Measurements from ENCODE around the gene GPBAR1.
"Not testable (repeated sequence)": the region's sequence is repeated elsewhere in the genome, so short reads cannot be mapped to it uniquely, and the experiment has no call there.

GPBAR1 gene

GRCh38 chr2:218269900-218270720 is 9.3 kb downstream of the GPBAR1 start, which contains the start of the genes AAMP and PNKD:
AAMP (minus strand) TSS chr2:218270137; CDS start chr2:218270086, 51 bp downstream.
PNKD (plus strand) TSS chr2:218270519; CDS start chr2:218270536, 17 bp downstream.
- Histone ChIP-seq H3K4me3 (ENCODE audit: insufficient read length, low read depth) (peak within 1 kb of the TSS; percentile 98), H3K9ac (ENCODE audit: insufficient read length, low read depth) (peak within 1 kb of the TSS; percentile 99), H3K4me1 (ENCODE audit: insufficient read depth, insufficient read length) (peaks cover 2% of the 10 kb centered on the region), H3K36me3 (ENCODE audit: insufficient read depth, insufficient read length, low read length) (peaks cover 61% of the 10 kb centered on the region), H3K27me3 (ENCODE audit: insufficient read depth, insufficient read length) (no peaks in the 10 kb centered on the region), H3K9me3 (ENCODE audit: insufficient read depth, low read length) (no peaks in the 10 kb centered on the region)
- TF ChIP-seq ZNF274 (IDR thresholded peaks at IDR 0.05; ENCODE audit: low read depth, low read length) (no peak), YY1 (IDR thresholded peaks at IDR 0.05; ENCODE audit: insufficient read depth, insufficient read length) (peak; percentile 86)
- DNase-seq (ENCODE audit: low read depth, low spot score): peak; percentile 99

GRCh38 chr2:218270721-218271486 is 10.1 kb downstream of the GPBAR1 start:
- peaks cover 61% of the 10 kb centered on the region for H3K36me3 ChIP-seq (ENCODE audit: insufficient read depth, insufficient read length, low read length)
- no peaks in the 10 kb centered on the region for H3K9me3 ChIP-seq (ENCODE audit: insufficient read depth, low read length)
- no peaks in the 10 kb centered on the region for H3K27me3 ChIP-seq (ENCODE audit: insufficient read depth, insufficient read length)
- H3K4me1 ChIP-seq (ENCODE audit: insufficient read depth, insufficient read length): peaks cover 2% of the 10 kb centered on the region
- TF ChIP-seq SUZ12 (IDR thresholded peaks at IDR 0.05; ENCODE audit: extremely low read depth, insufficient read depth, insufficient read length): no peak
- no peak for TF ChIP-seq ZNF274 (IDR thresholded peaks at IDR 0.05; ENCODE audit: low read depth, low read length)
- TF ChIP-seq YY1 (IDR thresholded peaks at IDR 0.05; ENCODE audit: insufficient read depth, insufficient read length): no peak
- DNase-seq (ENCODE audit: low read depth, low spot score): no peak
- peak overlapping the region; percentile 95 for H3K4me3 ChIP-seq (ENCODE audit: insufficient read length, low read depth)
- peak overlapping the region; percentile 96 for H3K9ac ChIP-seq (ENCODE audit: insufficient read length, low read depth)

- DNase-seq (ENCODE audit: low read depth, low spot score): no peak
- Histone ChIP-seq H3K4me1 (ENCODE audit: insufficient read depth, insufficient read length) (peaks cover 2% of the 10 kb centered on the region), H3K9ac (ENCODE audit: insufficient read length, low read depth) (peak overlapping the region; percentile 96), H3K4me3 (ENCODE audit: insufficient read length, low read depth) (peak overlapping the region; percentile 95), H3K36me3 (ENCODE audit: insufficient read depth, insufficient read length, low read length) (peaks cover 61% of the 10 kb centered on the region), H3K27me3 (ENCODE audit: insufficient read depth, insufficient read length) (no peaks in the 10 kb centered on the region), H3K9me3 (ENCODE audit: insufficient read depth, low read length) (no peaks in the 10 kb centered on the region)
- TF ChIP-seq ZNF274 (IDR thresholded peaks at IDR 0.05; ENCODE audit: low read depth, low read length): no peak
- TF ChIP-seq YY1 (IDR thresholded peaks at IDR 0.05; ENCODE audit: insufficient read depth, insufficient read length): no peak
- no peak for TF ChIP-seq SUZ12 (IDR thresholded peaks at IDR 0.05; ENCODE audit: extremely low read depth, insufficient read depth, insufficient read length)
Observed at GRCh38 chr2:218271487-218271797, 10.6 kb downstream of the GPBAR1 start.

GRCh38 chr2:218271865-218272530 is 11.2 kb downstream of the GPBAR1 start:
- H3K36me3 ChIP-seq (ENCODE audit: insufficient read depth, insufficient read length, low read length): peaks cover 61% of the 10 kb centered on the region
- peaks cover 2% of the 10 kb centered on the region for H3K4me1 ChIP-seq (ENCODE audit: insufficient read depth, insufficient read length)
- DNase-seq (ENCODE audit: low read depth, low spot score): no peak
- H3K9me3 ChIP-seq (ENCODE audit: insufficient read depth, low read length): no peaks in the 10 kb centered on the region
- H3K4me3 ChIP-seq (ENCODE audit: insufficient read length, low read depth): no peak overlapping the region
- no peak overlapping the region for H3K9ac ChIP-seq (ENCODE audit: insufficient read length, low read depth)
- no peaks in the 10 kb centered on the region for H3K27me3 ChIP-seq (ENCODE audit: insufficient read depth, insufficient read length)
- TF ChIP-seq SUZ12 (IDR thresholded peaks at IDR 0.05; ENCODE audit: extremely low read depth, insufficient read depth, insufficient read length): no peak

GRCh38 chr2:218272531-218273212 is 11.9 kb downstream of the GPBAR1 start:
- Histone ChIP-seq H3K4me3 (ENCODE audit: insufficient read length, low read depth) (no peak overlapping the region), H3K9me3 (ENCODE audit: insufficient read depth, low read length) (no peaks in the 10 kb centered on the region), H3K9ac (ENCODE audit: insufficient read length, low read depth) (peak overlapping the region; percentile 24), H3K27me3 (ENCODE audit: insufficient read depth, insufficient read length) (no peaks in the 10 kb centered on the region), H3K4me1 (ENCODE audit: insufficient read depth, insufficient read length) (peaks cover 2% of the 10 kb centered on the region), H3K36me3 (ENCODE audit: insufficient read depth, insufficient read length, low read length) (peaks cover 61% of the 10 kb centered on the region)
- DNase-seq (ENCODE audit: low read depth, low spot score): peak; percentile 76
- no peak for TF ChIP-seq SUZ12 (IDR thresholded peaks at IDR 0.05; ENCODE audit: extremely low read depth, insufficient read depth, insufficient read length)
- TF ChIP-seq ZNF274 (IDR thresholded peaks at IDR 0.05; ENCODE audit: low read depth, low read length): no peak
- no peak for TF ChIP-seq YY1 (IDR thresholded peaks at IDR 0.05; ENCODE audit: insufficient read depth, insufficient read length)

- Histone ChIP-seq H3K36me3 (ENCODE audit: insufficient read depth, insufficient read length, low read length) (peaks cover 65% of the 10 kb centered on the region), H3K9ac (ENCODE audit: insufficient read length, low read depth) (peak overlapping the region; percentile 24)
- H3K4me3 ChIP-seq (ENCODE audit: insufficient read length, low read depth); H3K4me1 ChIP-seq (ENCODE audit: insufficient read depth, insufficient read length); H3K27me3 ChIP-seq (ENCODE audit: insufficient read depth, insufficient read length); DNase-seq (ENCODE audit: low read depth, low spot score); H3K9me3 ChIP-seq (ENCODE audit: insufficient read depth, low read length): not testable (repeated sequence)
Observed at GRCh38 chr2:218273214-218273907, 12.5 kb downstream of the GPBAR1 start.
